ACHN (cell line): ENCODE measurements around the gene SEMA4D.
A peak's percentile ranks its signal among the peaks of the same experiment; 100 is the strongest.

Source experiments
- DNase-seq: peaks from one replicate; pipeline ENCODE4 v3.0.0-alpha.2; 2015
- in situ Hi-C: cut with HindIII; loops from 2 replicates; pipeline ENCODE4 v1.10.0; 2017; ENCODE audit warnings: low sequenced_read_pairs, low pct_ligation_motif_present, low pct_unique_long_range_greater_than_20kb

The SEMA4D gene

GRCh38 chr9:89412951-89413350 lies 85.0 kb downstream of the SEMA4D start:
- in situ Hi-C loops: no loop called here
- no peak for DNase-seq

GRCh38 chr9:89412541-89412940 lies 85.4 kb downstream of the SEMA4D start:
- in situ Hi-C loops: no loop called here
- DNase-seq: no peak

- no peak for DNase-seq
- in situ Hi-C loops: no loop called here
Measured at GRCh38 chr9:89411759-89412158, 86.2 kb downstream of the SEMA4D start.

GRCh38 chr9:89410641-89411350 lies 87.1 kb downstream of the SEMA4D start:
- in situ Hi-C loops: no loop called here
- DNase-seq: peak; percentile 22

- no peak for DNase-seq
- in situ Hi-C loops: no loop called here
Measured at GRCh38 chr9:89410022-89410421, 87.9 kb downstream of the SEMA4D start.

- in situ Hi-C loops: no loop called here
- no peak for DNase-seq
Measured at GRCh38 chr9:89409466-89409865, 88.4 kb downstream of the SEMA4D start.

- in situ Hi-C loops: no loop called here
- no peak for DNase-seq
Measured at GRCh38 chr9:89408628-89409101, 89.2 kb downstream of the SEMA4D start.

GRCh38 chr9:89407070-89407469 lies 90.8 kb downstream of the SEMA4D start:
- in situ Hi-C loops: no loop called here
- peak; percentile 44 for DNase-seq

- DNase-seq: no peak
- in situ Hi-C loops: no loop called here
Measured at GRCh38 chr9:89405826-89406225, 92.1 kb downstream of the SEMA4D start.

GRCh38 chr9:89404074-89404473 lies 93.8 kb downstream of the SEMA4D start:
- DNase-seq: no peak
- in situ Hi-C loops: no loop called here

- no peak for DNase-seq
- in situ Hi-C loops: no loop called here
Measured at GRCh38 chr9:89402695-89403427, 95.1 kb downstream of the SEMA4D start.

- in situ Hi-C loops: no loop called here
- no peak for DNase-seq
Measured at GRCh38 chr9:89400403-89401116, 97.4 kb downstream of the SEMA4D start.

- no peak for DNase-seq
- in situ Hi-C loops: loop anchor here (25.0 kb wide), 1 partner anchor 164 kb away; no protein-coding TSS in a partner anchor
Measured at GRCh38 chr9:89398621-89399020, 99.3 kb downstream of the SEMA4D start.

- no peak for DNase-seq
- in situ Hi-C loops: loop anchor here (25.0 kb wide), 1 partner anchor 165 kb away; no protein-coding TSS in a partner anchor
Measured at GRCh38 chr9:89397471-89397870, 100.4 kb downstream of the SEMA4D start.

GRCh38 chr9:89395931-89396710 lies 101.8 kb downstream of the SEMA4D start:
- DNase-seq: no peak
- in situ Hi-C loops: loop anchor here (25.0 kb wide), 1 partner anchor 166 kb away; no protein-coding TSS in a partner anchor

GRCh38 chr9:89394412-89394811 lies 103.5 kb downstream of the SEMA4D start:
- in situ Hi-C loops: loop anchor here (25.0 kb wide), 1 partner anchor 168 kb away; no protein-coding TSS in a partner anchor
- no peak for DNase-seq

- in situ Hi-C loops: loop anchor here (25.0 kb wide), 1 partner anchor 171 kb away; no protein-coding TSS in a partner anchor
- DNase-seq: no peak
Measured at GRCh38 chr9:89391585-89391984, 106.3 kb downstream of the SEMA4D start.

- in situ Hi-C loops: loop anchor here (25.0 kb wide), 1 partner anchor 172 kb away; no protein-coding TSS in a partner anchor
- DNase-seq: no peak
Measured at GRCh38 chr9:89390578-89391116, 107.3 kb downstream of the SEMA4D start.
